IMR-90 (cell line): ENCODE results near the gene UNC5A.

Experiments
- CEBPB ChIP-seq: IDR thresholded peaks from 2 replicates; pipeline ENCODE4 v1.6.1; 2012; ENCODE audit warnings: low read depth, low read length, improper control_type of control experiment
- CHD1 ChIP-seq: IDR thresholded peaks from 2 replicates; pipeline ENCODE4 v1.6.1; 2012; ENCODE audit warnings: low read depth, low read length, improper control_type of control experiment
- FOS ChIP-seq: fragments of 150-350 bp; IDR thresholded peaks from 2 replicates; pipeline ENCODE4 v1.6.1; 2016; ENCODE audit warnings: low read depth, low read length
- MAFK ChIP-seq: IDR thresholded peaks from 2 replicates; pipeline ENCODE4 v1.6.1; 2012; ENCODE audit warnings: low read depth, low read length, improper control_type of control experiment
- MXI1 ChIP-seq: IDR thresholded peaks from 2 replicates; pipeline ENCODE4 v1.6.1; 2012; ENCODE audit warnings: low read depth, mild to moderate bottlenecking, low read length, moderate library complexity, borderline replicate concordance
- POLR2A ChIP-seq: IDR thresholded peaks from 2 replicates; pipeline ENCODE4 v1.6.1; 2012; ENCODE audit warnings: mild to moderate bottlenecking, low read depth, low read length
- RAD21 ChIP-seq: IDR thresholded peaks from 2 replicates; pipeline ENCODE4 v1.6.1; 2012; ENCODE audit warnings: low read length, improper control_type of control experiment
- RCOR1 ChIP-seq: IDR thresholded peaks from 2 replicates; pipeline ENCODE4 v1.6.1; 2012; ENCODE audit warnings: mild to moderate bottlenecking, low read length, improper control_type of control experiment; ENCODE audit not compliant: insufficient replicate concordance
- RFX5 ChIP-seq: IDR thresholded peaks from 2 replicates; pipeline ENCODE4 v1.8.0; 2012; ENCODE audit warnings: low read depth, mild to moderate bottlenecking, low read length, moderate library complexity
- SMC3 ChIP-seq: fragments of 150-350 bp; IDR thresholded peaks from 2 replicates; pipeline ENCODE4 v1.6.1; 2016; ENCODE audit warnings: low read depth, mild to moderate bottlenecking, antibody characterized with exemption, low read length, moderate library complexity
- TF ChIP-seq, protein P1 (sequence below): conservative IDR thresholded peaks from 2 replicates; pipeline ENCODE4 v1.5.1; 2012; ENCODE audit warnings: mild to moderate bottlenecking, low read depth, low read length, improper control_type of control experiment
- TF ChIP-seq, protein P2 (sequence below): fragments of 150-350 bp; IDR thresholded peaks from 2 replicates; pipeline ENCODE4 v1.6.1; 2016; ENCODE audit warnings: low read depth, mild to moderate bottlenecking, low read length, moderate library complexity, borderline replicate concordance
- TF ChIP-seq, protein P3 (sequence below): fragments of 150-350 bp; IDR thresholded peaks from 2 replicates; pipeline ENCODE4 v1.6.1; 2017; ENCODE audit warnings: mild to moderate bottlenecking, antibody characterized with exemption, low read length, low read depth

DNA sequence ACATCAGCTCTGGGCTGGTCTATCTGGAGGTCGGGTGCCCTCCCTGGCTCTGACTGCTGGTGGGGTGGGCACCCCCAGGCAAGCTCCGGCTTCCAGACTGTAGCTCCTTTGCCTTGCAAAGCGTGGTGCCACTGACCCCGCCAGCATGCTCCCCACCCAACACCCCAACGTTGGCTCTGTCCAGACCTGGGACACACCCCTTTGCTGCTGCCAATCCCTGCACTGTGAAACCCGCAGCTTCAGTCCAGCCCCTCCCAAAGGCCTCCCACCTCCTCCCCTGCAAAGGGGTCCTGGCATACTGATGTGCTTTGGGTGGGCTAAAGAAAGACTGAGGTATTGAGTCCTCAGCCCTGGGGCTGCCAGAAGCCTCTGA lies 3.9 kb downstream of the UNC5A start:
- TF ChIP-seq, protein P1, sequence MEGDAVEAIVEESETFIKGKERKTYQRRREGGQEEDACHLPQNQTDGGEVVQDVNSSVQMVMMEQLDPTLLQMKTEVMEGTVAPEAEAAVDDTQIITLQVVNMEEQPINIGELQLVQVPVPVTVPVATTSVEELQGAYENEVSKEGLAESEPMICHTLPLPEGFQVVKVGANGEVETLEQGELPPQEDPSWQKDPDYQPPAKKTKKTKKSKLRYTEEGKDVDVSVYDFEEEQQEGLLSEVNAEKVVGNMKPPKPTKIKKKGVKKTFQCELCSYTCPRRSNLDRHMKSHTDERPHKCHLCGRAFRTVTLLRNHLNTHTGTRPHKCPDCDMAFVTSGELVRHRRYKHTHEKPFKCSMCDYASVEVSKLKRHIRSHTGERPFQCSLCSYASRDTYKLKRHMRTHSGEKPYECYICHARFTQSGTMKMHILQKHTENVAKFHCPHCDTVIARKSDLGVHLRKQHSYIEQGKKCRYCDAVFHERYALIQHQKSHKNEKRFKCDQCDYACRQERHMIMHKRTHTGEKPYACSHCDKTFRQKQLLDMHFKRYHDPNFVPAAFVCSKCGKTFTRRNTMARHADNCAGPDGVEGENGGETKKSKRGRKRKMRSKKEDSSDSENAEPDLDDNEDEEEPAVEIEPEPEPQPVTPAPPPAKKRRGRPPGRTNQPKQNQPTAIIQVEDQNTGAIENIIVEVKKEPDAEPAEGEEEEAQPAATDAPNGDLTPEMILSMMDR: no peak
- no peak for TF ChIP-seq CHD1
- TF ChIP-seq RAD21: no peak
- TF ChIP-seq RCOR1: no peak
- no peak for TF ChIP-seq MXI1
- no peak for TF ChIP-seq CEBPB
- no peak for TF ChIP-seq POLR2A
- TF ChIP-seq RFX5: no peak
- TF ChIP-seq, protein P2, sequence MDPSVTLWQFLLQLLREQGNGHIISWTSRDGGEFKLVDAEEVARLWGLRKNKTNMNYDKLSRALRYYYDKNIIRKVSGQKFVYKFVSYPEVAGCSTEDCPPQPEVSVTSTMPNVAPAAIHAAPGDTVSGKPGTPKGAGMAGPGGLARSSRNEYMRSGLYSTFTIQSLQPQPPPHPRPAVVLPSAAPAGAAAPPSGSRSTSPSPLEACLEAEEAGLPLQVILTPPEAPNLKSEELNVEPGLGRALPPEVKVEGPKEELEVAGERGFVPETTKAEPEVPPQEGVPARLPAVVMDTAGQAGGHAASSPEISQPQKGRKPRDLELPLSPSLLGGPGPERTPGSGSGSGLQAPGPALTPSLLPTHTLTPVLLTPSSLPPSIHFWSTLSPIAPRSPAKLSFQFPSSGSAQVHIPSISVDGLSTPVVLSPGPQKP: no peak
- no peak for TF ChIP-seq MAFK
- TF ChIP-seq FOS: no peak
- no peak for TF ChIP-seq SMC3
- TF ChIP-seq, protein P3, sequence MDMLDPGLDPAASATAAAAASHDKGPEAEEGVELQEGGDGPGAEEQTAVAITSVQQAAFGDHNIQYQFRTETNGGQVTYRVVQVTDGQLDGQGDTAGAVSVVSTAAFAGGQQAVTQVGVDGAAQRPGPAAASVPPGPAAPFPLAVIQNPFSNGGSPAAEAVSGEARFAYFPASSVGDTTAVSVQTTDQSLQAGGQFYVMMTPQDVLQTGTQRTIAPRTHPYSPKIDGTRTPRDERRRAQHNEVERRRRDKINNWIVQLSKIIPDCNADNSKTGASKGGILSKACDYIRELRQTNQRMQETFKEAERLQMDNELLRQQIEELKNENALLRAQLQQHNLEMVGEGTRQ: no peak
